GM12873 (cell line): ENCODE measurements around the gene KDM1A.

Experiments used
- CTCF ChIP-seq: IDR thresholded peaks from 2 replicates; pipeline ENCODE4 v1.5.1; 2012; ENCODE audit warnings: low read depth, mild to moderate bottlenecking, moderate library complexity, low read length, control low read depth; ENCODE audit not compliant: insufficient read depth; ENCODE audit errors: missing control alignments

Gene KDM1A

GRCh38 chr1:23027352-23027907 is 8.2 kb downstream of the KDM1A start:
- TF ChIP-seq CTCF, result no peak

GRCh38 chr1:23029337-23029736 is 10.1 kb downstream of the KDM1A start:
- TF ChIP-seq CTCF, result no peak

DNA sequence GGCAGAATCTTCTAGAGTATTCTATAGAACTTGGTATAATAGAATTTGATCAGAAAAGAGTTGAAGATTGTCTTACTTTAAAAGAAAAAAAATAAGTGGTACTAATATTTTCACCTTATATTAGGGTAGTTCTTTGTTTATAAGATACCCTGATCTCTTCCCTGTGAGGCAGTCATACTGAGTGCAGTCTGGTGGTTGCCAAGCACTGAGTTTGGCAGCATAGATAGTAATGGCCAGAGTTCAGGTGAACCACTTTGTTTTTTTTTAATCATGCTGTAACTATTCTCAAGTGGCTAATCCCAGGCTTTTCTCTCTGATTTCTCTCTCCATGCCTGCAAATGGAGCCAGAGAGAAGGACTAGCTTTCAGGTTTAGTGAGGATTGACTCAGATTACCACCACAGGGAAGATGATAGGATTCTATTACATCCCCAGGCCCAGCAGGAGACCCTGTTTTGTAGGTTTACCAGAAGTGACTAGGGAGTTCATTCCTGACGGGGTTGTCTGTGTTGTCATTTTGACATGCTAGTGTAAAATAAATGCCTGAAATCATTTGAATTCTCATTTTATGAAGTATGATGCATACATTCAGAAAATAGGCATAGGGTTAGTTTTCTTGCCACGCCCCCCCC is 16.7 kb downstream of the KDM1A start:
- no peak for TF ChIP-seq CTCF

- no peak for TF ChIP-seq CTCF
Measured at GRCh38 chr1:23037081-23037740, 17.9 kb downstream of the KDM1A start.

GRCh38 chr1:23039308-23039826 is 20.1 kb downstream of the KDM1A start:
- TF ChIP-seq CTCF, result no peak

DNA sequence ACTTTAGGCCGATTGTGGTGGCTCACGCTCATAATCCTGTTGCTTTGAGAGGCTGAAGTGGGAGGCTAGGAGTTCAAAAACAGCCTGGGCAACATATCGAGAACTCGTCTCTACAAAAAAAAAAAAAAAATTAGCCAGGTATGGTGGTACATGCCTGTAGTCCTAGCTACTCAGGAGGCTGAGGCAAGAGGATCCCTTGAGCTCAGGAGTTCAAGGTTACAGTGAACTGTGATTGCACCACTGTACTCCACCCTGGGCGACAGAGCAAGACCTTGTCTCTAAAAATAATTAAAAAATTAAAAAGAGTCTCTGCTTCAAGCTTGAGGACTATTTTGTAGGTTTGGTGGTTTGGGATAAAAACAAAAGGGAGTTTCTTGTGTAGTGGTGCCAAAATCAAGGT is 21.2 kb downstream of the KDM1A start:
- TF ChIP-seq CTCF, result no peak

- no peak for TF ChIP-seq CTCF
Measured at GRCh38 chr1:23044035-23044434, 24.8 kb downstream of the KDM1A start.
